AG04450 (cell line): Measurements from ENCODE around the gene MPP3. TPM values are rescaled to one million over a fixed set of nuclear protein-coding genes. Genes with fewer than 3 reads are reported as not detected.

ENCODE experiments used
- CTCF ChIA-PET: fragments of 300-600, 350-600 bp; formaldehyde crosslinking; extraction: SDS; loops from one replicate; lab custom pipeline; 2022; ENCODE audit warnings: antibody characterized with exemption, inconsistent platforms; lab: Charles Lee
- POLR2A ChIA-PET: fragments of 350-600 bp; formaldehyde crosslinking; extraction: SDS; loops from one replicate; lab custom pipeline; 2021; ENCODE audit warnings: antibody characterized with exemption, inconsistent platforms; lab: Yijun Ruan, JAX
- DNase-seq: peaks from one replicate; pipeline ENCODE4 v3.0.0-alpha.2; 2011; ENCODE audit warnings: low read depth, low spot score
- H3K27ac ChIP-seq: one replicate; pipeline ENCODE4 v1.5.1; 2012; ENCODE audit warnings: low read depth, low read length, control low read depth
- H3K27me3 ChIP-seq: one replicate; pipeline ENCODE4 v1.6.0; 2012; ENCODE audit warnings: low read length; ENCODE audit not compliant: control insufficient read depth, insufficient read depth
- H3K4me3 ChIP-seq: 2 replicates; pipeline ENCODE4 v1.5.1; 2011; ENCODE audit warnings: mild to moderate bottlenecking, low read depth, low read length, control low read depth
- H3K9me3 ChIP-seq: 2 replicates; pipeline ENCODE4 v1.5.1; 2012; ENCODE audit warnings: low read length; ENCODE audit not compliant: control insufficient read depth, insufficient read depth
- CTCF ChIP-seq: IDR thresholded peaks from 2 replicates; pipeline ENCODE4 v1.5.1; 2011; ENCODE audit warnings: low read depth, low read length, control low read depth, inconsistent platforms
- polyA plus RNA-seq: library from polyadenylated mRNA; depleted of rRNA; stranded (reverse); fragments of >200 nt; gene quantifications from 2 replicates; pipeline ENCODE4 v1.2.3, GENCODE V29; 2011

MPP3 gene
- polyA plus RNA-seq, 1 experiment, result 4.5 TPM

GRCh38 chr17:43841282-43841681 lies 8.3 kb upstream of the MPP3 start:
- no peaks in the 10 kb centered on the region for H3K9me3 ChIP-seq
- no peak for DNase-seq
- H3K27ac ChIP-seq, result no peak overlapping the region
- peaks cover 9% of the 10 kb centered on the region for H3K27me3 ChIP-seq
- no peak for TF ChIP-seq CTCF
- ChIA-PET POLR2A (interaction anchor here (0.6 kb wide), 1 partner anchor 56 kb away, joined by 3 read pairs; no protein-coding TSS in a partner anchor), CTCF (interaction anchor here (1.1 to 1.2 kb wide), 2 partner anchors 75 to 103 kb away, joined by 3 to 4 read pairs; no protein-coding TSS in a partner anchor)
- H3K4me3 ChIP-seq, result no peak overlapping the region

- ChIA-PET POLR2A (no interaction called here), CTCF (interaction anchor here (0.5 to 1.2 kb wide), 4 partner anchors 51 to 159 kb away, joined by 3 to 5 read pairs (median 4); no protein-coding TSS in a partner anchor)
- Histone ChIP-seq H3K4me3 (no peak overlapping the region), H3K9me3 (no peaks in the 10 kb centered on the region), H3K27ac (no peak overlapping the region), H3K27me3 (peaks cover 9% of the 10 kb centered on the region)
- DNase-seq, result no peak
- peak; percentile 20; the same call in 1 of the 2 replicates for TF ChIP-seq CTCF
These were observed 7.9 kb upstream of the MPP3 start for GRCh38 chr17:43840814-43841213.

DNA sequence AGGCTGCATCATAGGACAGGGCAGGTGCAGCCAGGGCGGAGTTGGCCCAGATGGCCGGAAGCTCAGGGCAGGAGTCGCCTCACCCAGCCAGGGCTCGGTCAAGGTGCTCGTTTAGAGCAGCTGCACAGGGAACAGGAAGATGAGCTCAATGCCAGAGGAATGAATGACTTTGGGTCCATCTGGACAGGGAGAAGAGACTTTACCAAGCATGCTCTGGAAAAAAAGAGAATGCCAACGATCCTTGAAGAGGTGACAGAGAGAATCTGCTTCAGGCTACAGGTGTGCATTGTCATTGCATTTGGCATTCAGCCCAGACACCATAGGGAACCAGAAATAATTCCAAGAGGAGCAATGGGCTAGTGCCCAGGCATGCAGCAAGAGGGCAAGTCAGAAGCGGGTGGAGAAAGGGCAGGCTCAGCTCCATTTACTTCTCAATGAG lies 6.7 kb upstream of the MPP3 start:
- no peak overlapping the region for H3K27ac ChIP-seq
- ChIA-PET CTCF (no interaction called here), POLR2A (no interaction called here)
- no peak for DNase-seq
- no peak overlapping the region for H3K4me3 ChIP-seq
- H3K27me3 ChIP-seq, result peaks cover 9% of the 10 kb centered on the region
- H3K9me3 ChIP-seq, result no peaks in the 10 kb centered on the region
- no peak for TF ChIP-seq CTCF

DNA sequence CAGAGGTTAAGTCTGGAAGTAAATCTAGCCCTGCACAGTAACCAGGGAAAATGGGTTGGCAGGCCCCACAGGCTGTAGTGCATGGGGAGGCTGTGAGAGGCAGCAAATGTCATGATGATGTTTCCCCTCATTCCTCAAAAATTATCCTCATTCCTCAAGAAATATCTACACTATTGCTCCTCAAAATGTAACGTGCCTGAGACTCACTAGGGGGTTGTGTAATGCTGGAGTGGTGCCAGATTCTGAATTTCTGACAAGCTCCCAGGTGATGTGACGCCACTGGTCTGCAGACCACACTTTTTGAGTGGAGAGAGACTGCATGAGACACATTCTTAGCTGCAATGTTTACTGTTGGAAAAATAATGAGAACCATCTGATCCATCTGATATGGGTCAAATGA lies 1.2 kb upstream of the MPP3 start:
- Histone ChIP-seq H3K9me3 (no peaks in the 10 kb centered on the region; the same call in 1 of the 2 replicates), H3K27me3 (peaks cover 2% of the 10 kb centered on the region), H3K4me3 (no peak overlapping the region), H3K27ac (no peak overlapping the region)
- POLR2A ChIA-PET, result no interaction called here
- CTCF ChIA-PET, result interaction anchor here (1.6 kb wide), 1 partner anchor 12 kb away, joined by 5 read pairs; the partner anchor contains the start of gene CD300LG
- TF ChIP-seq CTCF, result no peak
- DNase-seq, result no peak

- ChIA-PET POLR2A (no interaction called here), CTCF (interaction anchor here (2.4 kb wide), 1 partner anchor 14 kb away, joined by 12 read pairs; the partner anchor contains the start of gene CD300LG)
- DNase-seq, result peak; percentile 13
- peak overlapping the region; percentile 70 for H3K4me3 ChIP-seq
- no peaks in the 10 kb centered on the region for H3K27me3 ChIP-seq
- 0 out of 2 replicates have a peak, but pooled peaks have one; percentile 8 for TF ChIP-seq CTCF
- peak overlapping the region; percentile 21 for H3K27ac ChIP-seq
- no peaks in the 10 kb centered on the region; the same call in 1 of the 2 replicates for H3K9me3 ChIP-seq
These were observed 574 bp downstream of the MPP3 start for GRCh38 chr17:43832168-43832975.
